Upper lobe of left lung (tissue), 4 donors: ENCODE data around the gene DIAPH2.

Experiments
- POLR2A ChIP-seq, 4 donors: fragments of 450-650 bp; IDR thresholded peaks; one replicate each; pipeline ENCODE4 v1.5.1; 2016 to 2017; ENCODE audit warnings: antibody characterized with exemption in 4 of 4, mild to moderate bottlenecking in 2 of 4
- TF ChIP-seq, protein P1 (sequence below), 6 experiments: fragments of 450-650 bp in 4 of 6; fragments of 200-600 bp in 2 of 6; sonication (generic) in 2 of 6; IDR thresholded peaks; one replicate each; pipeline ENCODE4 v1.5.1; 2016 to 2019; ENCODE audit warnings: antibody characterized with exemption in 6 of 6

DNA sequence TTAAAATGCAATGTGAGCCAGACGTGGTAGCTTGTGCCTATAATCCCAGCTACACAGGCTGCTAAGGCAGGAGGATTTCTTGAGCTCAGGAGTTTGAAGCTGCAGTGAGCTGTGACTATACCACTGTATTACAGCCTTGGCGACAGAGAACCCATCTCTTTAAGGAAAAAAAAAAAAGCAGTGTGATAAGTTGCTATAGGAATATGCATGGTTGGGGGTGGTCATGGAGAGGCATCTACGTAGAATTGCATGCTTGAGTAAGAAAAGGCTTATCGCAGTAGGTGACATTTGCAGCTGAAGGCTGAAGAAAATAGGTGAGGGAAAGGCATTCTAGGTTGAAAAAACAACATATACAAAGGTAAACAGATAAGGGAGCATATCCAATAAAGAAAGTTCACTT lies 4.1 kb downstream of the DIAPH2 start:
- TF ChIP-seq, protein P1, sequence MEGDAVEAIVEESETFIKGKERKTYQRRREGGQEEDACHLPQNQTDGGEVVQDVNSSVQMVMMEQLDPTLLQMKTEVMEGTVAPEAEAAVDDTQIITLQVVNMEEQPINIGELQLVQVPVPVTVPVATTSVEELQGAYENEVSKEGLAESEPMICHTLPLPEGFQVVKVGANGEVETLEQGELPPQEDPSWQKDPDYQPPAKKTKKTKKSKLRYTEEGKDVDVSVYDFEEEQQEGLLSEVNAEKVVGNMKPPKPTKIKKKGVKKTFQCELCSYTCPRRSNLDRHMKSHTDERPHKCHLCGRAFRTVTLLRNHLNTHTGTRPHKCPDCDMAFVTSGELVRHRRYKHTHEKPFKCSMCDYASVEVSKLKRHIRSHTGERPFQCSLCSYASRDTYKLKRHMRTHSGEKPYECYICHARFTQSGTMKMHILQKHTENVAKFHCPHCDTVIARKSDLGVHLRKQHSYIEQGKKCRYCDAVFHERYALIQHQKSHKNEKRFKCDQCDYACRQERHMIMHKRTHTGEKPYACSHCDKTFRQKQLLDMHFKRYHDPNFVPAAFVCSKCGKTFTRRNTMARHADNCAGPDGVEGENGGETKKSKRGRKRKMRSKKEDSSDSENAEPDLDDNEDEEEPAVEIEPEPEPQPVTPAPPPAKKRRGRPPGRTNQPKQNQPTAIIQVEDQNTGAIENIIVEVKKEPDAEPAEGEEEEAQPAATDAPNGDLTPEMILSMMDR (IDR thresholded peaks at IDR 0.05): no peak
- no peak for TF ChIP-seq POLR2A (IDR thresholded peaks at IDR 0.05)
